Thyroid gland (tissue), 4 donors: ENCODE measurements around the gene SAP30BP.

Experiments
- POLR2A ChIP-seq, 2 donors: fragments of 450-650 bp; IDR thresholded peaks; one replicate each; pipeline ENCODE4 v1.6.1; 2017; ENCODE audit warnings: antibody characterized with exemption in 2 of 2, mild to moderate bottlenecking in 2 of 2, moderate library complexity in 1 of 2
- TF ChIP-seq, protein P1 (sequence below), 6 experiments: fragments of 200-600 bp in 3 of 6; fragments of 450-650 bp in 3 of 6; sonication (generic) in 3 of 6; IDR thresholded peaks; one replicate each; pipeline ENCODE4 v1.5.1; 2016 to 2019; ENCODE audit warnings: antibody characterized with exemption in 6 of 6, mild to moderate bottlenecking in 2 of 6, inconsistent platforms in 1 of 6, moderate library complexity in 1 of 6

DNA sequence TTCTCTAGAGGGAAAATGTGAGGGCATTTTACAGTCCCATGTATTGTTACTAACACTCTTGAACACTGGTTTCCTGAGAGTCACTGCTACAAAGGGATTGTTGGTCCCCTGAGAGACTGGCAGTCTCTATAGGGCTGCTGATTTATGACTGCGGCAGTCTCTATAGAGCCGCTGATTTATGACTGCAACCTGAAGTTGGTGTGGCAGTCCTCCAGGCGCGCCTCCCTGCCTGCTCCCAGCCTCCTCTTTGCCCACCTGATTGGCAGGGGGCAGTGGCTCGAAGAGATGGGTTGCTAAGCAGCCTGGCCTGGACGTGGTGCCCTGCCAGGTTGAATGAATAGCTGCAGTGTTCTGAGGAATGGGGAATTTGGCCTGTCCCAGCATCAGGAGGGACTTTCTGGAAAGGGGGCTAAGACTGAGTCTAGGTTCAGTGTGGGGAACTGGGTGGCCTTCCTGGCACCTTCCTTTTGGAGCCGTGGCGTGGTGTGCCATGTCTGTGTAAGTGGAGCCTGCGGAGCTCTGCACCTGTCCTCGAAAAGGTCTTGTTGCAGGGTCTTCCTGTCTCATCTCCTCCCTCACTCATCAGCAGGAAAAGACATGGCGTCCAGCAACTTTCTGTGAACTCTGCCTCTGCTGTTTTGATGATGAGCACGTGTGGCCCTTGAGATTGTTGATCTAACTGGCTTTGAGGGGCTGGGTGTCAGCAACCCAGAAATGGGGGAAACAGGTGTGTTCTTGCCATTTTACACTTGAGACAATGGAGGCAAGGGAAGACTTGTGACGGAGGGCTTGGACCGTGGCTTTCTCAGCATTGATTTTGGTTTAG, 24.9 kb downstream of the SAP30BP start:
- TF ChIP-seq, protein P1, sequence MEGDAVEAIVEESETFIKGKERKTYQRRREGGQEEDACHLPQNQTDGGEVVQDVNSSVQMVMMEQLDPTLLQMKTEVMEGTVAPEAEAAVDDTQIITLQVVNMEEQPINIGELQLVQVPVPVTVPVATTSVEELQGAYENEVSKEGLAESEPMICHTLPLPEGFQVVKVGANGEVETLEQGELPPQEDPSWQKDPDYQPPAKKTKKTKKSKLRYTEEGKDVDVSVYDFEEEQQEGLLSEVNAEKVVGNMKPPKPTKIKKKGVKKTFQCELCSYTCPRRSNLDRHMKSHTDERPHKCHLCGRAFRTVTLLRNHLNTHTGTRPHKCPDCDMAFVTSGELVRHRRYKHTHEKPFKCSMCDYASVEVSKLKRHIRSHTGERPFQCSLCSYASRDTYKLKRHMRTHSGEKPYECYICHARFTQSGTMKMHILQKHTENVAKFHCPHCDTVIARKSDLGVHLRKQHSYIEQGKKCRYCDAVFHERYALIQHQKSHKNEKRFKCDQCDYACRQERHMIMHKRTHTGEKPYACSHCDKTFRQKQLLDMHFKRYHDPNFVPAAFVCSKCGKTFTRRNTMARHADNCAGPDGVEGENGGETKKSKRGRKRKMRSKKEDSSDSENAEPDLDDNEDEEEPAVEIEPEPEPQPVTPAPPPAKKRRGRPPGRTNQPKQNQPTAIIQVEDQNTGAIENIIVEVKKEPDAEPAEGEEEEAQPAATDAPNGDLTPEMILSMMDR (IDR thresholded peaks at IDR 0.05), result no peak
- no peak for TF ChIP-seq POLR2A (IDR thresholded peaks at IDR 0.05)
